HepG2 (cell line): ENCODE measurements around the gene KIF3C. TPM values are rescaled to one million over a fixed set of nuclear protein-coding genes. Genes with fewer than 3 reads are reported as not detected.

Experiments
- ERF ChIP-seq: IDR thresholded peaks from 2 replicates; pipeline ENCODE4 v1.6.1; 2018; ENCODE audit warnings: missing biosample characterization, missing genetic modification reagents
- GLI4 ChIP-seq: sonication (generic); formaldehyde crosslinking; IDR thresholded peaks from 2 replicates; pipeline ENCODE4 v1.5.1; 2020; ENCODE audit warnings: missing genetic modification reagents, mild to moderate bottlenecking, moderate library complexity, borderline replicate concordance
- KDM2A ChIP-seq: sonication (generic); formaldehyde crosslinking; IDR thresholded peaks from 2 replicates; pipeline ENCODE4 v1.4.0; 2020; ENCODE audit warnings: low read depth, missing genetic modification reagents, borderline replicate concordance
- MED13 ChIP-seq: sonication (generic); formaldehyde crosslinking; IDR thresholded peaks from 2 replicates; pipeline ENCODE4 v1.5.0; 2020; ENCODE audit warnings: missing genetic modification reagents
- MLLT10 ChIP-seq: sonication (generic); formaldehyde crosslinking; IDR thresholded peaks from 2 replicates; pipeline ENCODE4 v1.4.0; 2020; ENCODE audit warnings: missing genetic modification reagents
- PHF20 ChIP-seq: sonication (generic); formaldehyde crosslinking; IDR thresholded peaks from 2 replicates; pipeline ENCODE4 v1.5.0; 2020; ENCODE audit warnings: mild to moderate bottlenecking, missing genetic modification reagents
- REPIN1 ChIP-seq: sonication (generic); formaldehyde crosslinking; IDR thresholded peaks from 2 replicates; pipeline ENCODE4 v1.8.0; 2022; ENCODE audit warnings: missing genetic modification reagents, low read depth, mild to moderate bottlenecking, borderline replicate concordance
- STAG1 ChIP-seq: sonication (generic); formaldehyde crosslinking; IDR thresholded peaks from 2 replicates; pipeline ENCODE4 v1.4.0; 2020; ENCODE audit warnings: missing genetic modification reagents
- TAF1 ChIP-seq: sonication (generic); formaldehyde crosslinking; IDR thresholded peaks from 2 replicates; pipeline ENCODE4 v1.4.0; 2020; ENCODE audit warnings: missing genetic modification reagents
- XRCC5 ChIP-seq: fragments of 200-400 bp; formaldehyde crosslinking; optimal IDR thresholded peaks from 2 replicates; pipeline ENCODE3; 2017; ENCODE audit warnings: mild to moderate bottlenecking, low read length
- ZC3H4 ChIP-seq: sonication (generic); formaldehyde crosslinking; IDR thresholded peaks from 2 replicates; pipeline ENCODE4 v1.4.0; 2020; ENCODE audit warnings: missing genetic modification reagents, borderline replicate concordance
- ZNF207 ChIP-seq: fragments of 450-650 bp; IDR thresholded peaks from 2 replicates; pipeline ENCODE4 v1.6.1; 2016; ENCODE audit warnings: antibody characterized with exemption, borderline replicate concordance
- ZNF232 ChIP-seq: sonication (generic); formaldehyde crosslinking; IDR thresholded peaks from 2 replicates; pipeline ENCODE4 v1.4.0; 2020; ENCODE audit warnings: missing genetic modification reagents, borderline replicate concordance
- ZNF296 ChIP-seq: sonication (generic); formaldehyde crosslinking; conservative IDR thresholded peaks from 2 replicates; pipeline ENCODE4 v1.5.0; 2020; ENCODE audit warnings: mild to moderate bottlenecking, missing genetic modification reagents
- ZNF430 ChIP-seq: sonication (generic); formaldehyde crosslinking; IDR thresholded peaks from 2 replicates; pipeline ENCODE4 v1.9.0; 2021; ENCODE audit warnings: mild to moderate bottlenecking, missing genetic modification reagents
- ZNF44 ChIP-seq: sonication (generic); formaldehyde crosslinking; IDR thresholded peaks from 2 replicates; pipeline ENCODE4 v1.5.1; 2020; ENCODE audit warnings: mild to moderate bottlenecking, missing genetic modification reagents
- ZNF557 ChIP-seq: sonication (generic); formaldehyde crosslinking; IDR thresholded peaks from 2 replicates; pipeline ENCODE4 v1.4.0; 2020; ENCODE audit warnings: missing genetic modification reagents
- ZNF558 ChIP-seq: sonication (generic); formaldehyde crosslinking; IDR thresholded peaks from 2 replicates; pipeline ENCODE4 v1.9.0; 2022; ENCODE audit warnings: mild to moderate bottlenecking, missing genetic modification reagents, borderline replicate concordance
- ZNF670 ChIP-seq: sonication (generic); formaldehyde crosslinking; IDR thresholded peaks from 2 replicates; pipeline ENCODE4 v1.8.0; 2022; ENCODE audit warnings: mild to moderate bottlenecking, missing genetic modification reagents, borderline replicate concordance
- ZNF768 ChIP-seq: sonication (generic); formaldehyde crosslinking; IDR thresholded peaks from 2 replicates; pipeline ENCODE4 v1.4.0; 2020; ENCODE audit warnings: missing genetic modification reagents
- ZSCAN12 ChIP-seq: sonication (generic); formaldehyde crosslinking; IDR thresholded peaks from 2 replicates; pipeline ENCODE4 v1.9.0; 2021; ENCODE audit warnings: mild to moderate bottlenecking, missing genetic modification reagents
- polyA plus RNA-seq, 8 experiments: library from polyadenylated mRNA; depleted of rRNA in 3 of 8; stranded (reverse) in 7 of 8; unstranded in 1 of 8; fragments of >200 nt; fragmentation: Illumina TruSeq in 4 of 8; extraction: Trizol in 4 of 8; gene quantifications; 2 replicates each; pipeline versions ENCODE4 v1.2.1 to v1.2.3, GENCODE V29; 2011 to 2016; ENCODE audit warnings: low read depth in 4 of 8, missing spikeins in 1 of 8, mixed read lengths in 1 of 8; ENCODE audit not compliant: insufficient read depth in 1 of 8
- total RNA-seq, 5 experiments: library from RNA; depleted of rRNA; stranded (reverse); fragments of >200 nt; fragmentation: Illumina TruSeq; extraction: Trizol; gene quantifications; 2 replicates each; pipeline ENCODE4 v1.2.3, GENCODE V29; 2016; ENCODE audit warnings: low read depth in 1 of 5
- TF ChIP-seq, protein P1 (sequence below): sonication (generic); formaldehyde crosslinking; IDR thresholded peaks from 2 replicates; pipeline ENCODE4 v1.5.0; 2020; ENCODE audit warnings: missing genetic modification reagents
- TF ChIP-seq, protein P2 (sequence below): sonication (generic); formaldehyde crosslinking; IDR thresholded peaks from 2 replicates; pipeline ENCODE4 v1.4.0; 2020; ENCODE audit warnings: mild to moderate bottlenecking, missing genetic modification reagents, borderline replicate concordance
- TF ChIP-seq, protein P3 (sequence below): sonication (generic); formaldehyde crosslinking; IDR thresholded peaks from 2 replicates; pipeline ENCODE4 v1.4.0; 2020; ENCODE audit warnings: missing genetic modification reagents, borderline replicate concordance
- TF ChIP-seq, protein P4 (sequence below): sonication (generic); formaldehyde crosslinking; IDR thresholded peaks from 2 replicates; pipeline ENCODE4 v1.5.0; 2020; ENCODE audit warnings: mild to moderate bottlenecking, missing genetic modification reagents

The KIF3C gene
- total and polyA plus RNA-seq, 2 of the 13 experiments (the other 11 are each of a cell fraction or from before 2014, with no cell fraction given) = 3.6 to 4.9 TPM

DNA sequence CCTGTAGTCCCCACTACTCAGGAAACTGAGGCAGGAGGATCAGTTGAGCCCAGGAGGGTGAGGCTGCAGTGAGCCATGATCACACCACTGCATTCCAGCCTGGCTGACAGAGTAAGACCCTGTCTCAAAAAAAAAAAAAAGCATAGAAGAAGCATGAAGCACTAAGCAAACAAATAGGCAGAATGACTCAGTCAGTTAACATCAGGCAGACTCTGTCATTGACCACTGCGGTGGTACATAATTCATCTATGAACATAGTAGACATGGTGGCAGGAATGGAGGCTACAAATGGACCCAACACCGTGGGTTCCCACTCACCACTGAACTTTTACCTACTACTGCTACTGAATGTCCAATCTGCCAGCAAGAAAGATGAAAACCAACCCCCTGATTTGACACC, 96.4 kb downstream of the KIF3C start (continued):
- TF ChIP-seq, protein P1, sequence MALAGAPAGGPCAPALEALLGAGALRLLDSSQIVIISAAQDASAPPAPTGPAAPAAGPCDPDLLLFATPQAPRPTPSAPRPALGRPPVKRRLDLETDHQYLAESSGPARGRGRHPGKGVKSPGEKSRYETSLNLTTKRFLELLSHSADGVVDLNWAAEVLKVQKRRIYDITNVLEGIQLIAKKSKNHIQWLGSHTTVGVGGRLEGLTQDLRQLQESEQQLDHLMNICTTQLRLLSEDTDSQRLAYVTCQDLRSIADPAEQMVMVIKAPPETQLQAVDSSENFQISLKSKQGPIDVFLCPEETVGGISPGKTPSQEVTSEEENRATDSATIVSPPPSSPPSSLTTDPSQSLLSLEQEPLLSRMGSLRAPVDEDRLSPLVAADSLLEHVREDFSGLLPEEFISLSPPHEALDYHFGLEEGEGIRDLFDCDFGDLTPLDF (CRISPR knock-in tag) = no peak
- no peak for TF ChIP-seq ZNF558
- TF ChIP-seq MLLT10 = no peak
- TF ChIP-seq, protein P2, sequence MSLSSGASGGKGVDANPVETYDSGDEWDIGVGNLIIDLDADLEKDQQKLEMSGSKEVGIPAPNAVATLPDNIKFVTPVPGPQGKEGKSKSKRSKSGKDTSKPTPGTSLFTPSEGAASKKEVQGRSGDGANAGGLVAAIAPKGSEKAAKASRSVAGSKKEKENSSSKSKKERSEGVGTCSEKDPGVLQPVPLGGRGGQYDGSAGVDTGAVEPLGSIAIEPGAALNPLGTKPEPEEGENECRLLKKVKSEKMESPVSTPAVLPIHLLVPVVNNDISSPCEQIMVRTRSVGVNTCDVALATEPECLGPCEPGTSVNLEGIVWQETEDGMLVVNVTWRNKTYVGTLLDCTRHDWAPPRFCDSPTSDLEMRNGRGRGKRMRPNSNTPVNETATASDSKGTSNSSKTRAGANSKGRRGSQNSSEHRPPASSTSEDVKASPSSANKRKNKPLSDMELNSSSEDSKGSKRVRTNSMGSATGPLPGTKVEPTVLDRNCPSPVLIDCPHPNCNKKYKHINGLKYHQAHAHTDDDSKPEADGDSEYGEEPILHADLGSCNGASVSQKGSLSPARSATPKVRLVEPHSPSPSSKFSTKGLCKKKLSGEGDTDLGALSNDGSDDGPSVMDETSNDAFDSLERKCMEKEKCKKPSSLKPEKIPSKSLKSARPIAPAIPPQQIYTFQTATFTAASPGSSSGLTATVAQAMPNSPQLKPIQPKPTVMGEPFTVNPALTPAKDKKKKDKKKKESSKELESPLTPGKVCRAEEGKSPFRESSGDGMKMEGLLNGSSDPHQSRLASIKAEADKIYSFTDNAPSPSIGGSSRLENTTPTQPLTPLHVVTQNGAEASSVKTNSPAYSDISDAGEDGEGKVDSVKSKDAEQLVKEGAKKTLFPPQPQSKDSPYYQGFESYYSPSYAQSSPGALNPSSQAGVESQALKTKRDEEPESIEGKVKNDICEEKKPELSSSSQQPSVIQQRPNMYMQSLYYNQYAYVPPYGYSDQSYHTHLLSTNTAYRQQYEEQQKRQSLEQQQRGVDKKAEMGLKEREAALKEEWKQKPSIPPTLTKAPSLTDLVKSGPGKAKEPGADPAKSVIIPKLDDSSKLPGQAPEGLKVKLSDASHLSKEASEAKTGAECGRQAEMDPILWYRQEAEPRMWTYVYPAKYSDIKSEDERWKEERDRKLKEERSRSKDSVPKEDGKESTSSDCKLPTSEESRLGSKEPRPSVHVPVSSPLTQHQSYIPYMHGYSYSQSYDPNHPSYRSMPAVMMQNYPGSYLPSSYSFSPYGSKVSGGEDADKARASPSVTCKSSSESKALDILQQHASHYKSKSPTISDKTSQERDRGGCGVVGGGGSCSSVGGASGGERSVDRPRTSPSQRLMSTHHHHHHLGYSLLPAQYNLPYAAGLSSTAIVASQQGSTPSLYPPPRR = no peak
- TF ChIP-seq PHF20 (CRISPR knock-in tag) = no peak
- no peak for TF ChIP-seq ERF (CRISPR knock-in tag)
- no peak for TF ChIP-seq ZNF557 (CRISPR knock-in tag)
- no peak for TF ChIP-seq TAF1 (CRISPR knock-in tag)
- TF ChIP-seq ZSCAN12 (CRISPR knock-in tag) = no peak
- no peak for TF ChIP-seq XRCC5
- TF ChIP-seq ZNF44 (CRISPR knock-in tag) = no peak
- TF ChIP-seq ZNF232 (CRISPR knock-in tag) = no peak
- no peak for TF ChIP-seq MED13 (CRISPR knock-in tag)
- no peak for TF ChIP-seq ZNF430
- TF ChIP-seq GLI4 = no peak
- no peak for TF ChIP-seq ZC3H4 (CRISPR knock-in tag)
- TF ChIP-seq STAG1 (CRISPR knock-in tag) = no peak; the same call in 1 of the 2 replicates
- TF ChIP-seq ZNF670 (CRISPR knock-in tag) = no peak
- TF ChIP-seq, protein P3, sequence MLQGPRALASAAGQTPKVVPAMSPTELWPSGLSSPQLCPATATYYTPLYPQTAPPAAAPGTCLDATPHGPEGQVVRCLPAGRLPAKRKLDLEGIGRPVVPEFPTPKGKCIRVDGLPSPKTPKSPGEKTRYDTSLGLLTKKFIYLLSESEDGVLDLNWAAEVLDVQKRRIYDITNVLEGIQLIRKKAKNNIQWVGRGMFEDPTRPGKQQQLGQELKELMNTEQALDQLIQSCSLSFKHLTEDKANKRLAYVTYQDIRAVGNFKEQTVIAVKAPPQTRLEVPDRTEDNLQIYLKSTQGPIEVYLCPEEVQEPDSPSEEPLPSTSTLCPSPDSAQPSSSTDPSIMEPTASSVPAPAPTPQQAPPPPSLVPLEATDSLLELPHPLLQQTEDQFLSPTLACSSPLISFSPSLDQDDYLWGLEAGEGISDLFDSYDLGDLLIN (CRISPR knock-in tag) = no peak
- no peak for TF ChIP-seq REPIN1 (CRISPR knock-in tag)
- TF ChIP-seq, protein P4, sequence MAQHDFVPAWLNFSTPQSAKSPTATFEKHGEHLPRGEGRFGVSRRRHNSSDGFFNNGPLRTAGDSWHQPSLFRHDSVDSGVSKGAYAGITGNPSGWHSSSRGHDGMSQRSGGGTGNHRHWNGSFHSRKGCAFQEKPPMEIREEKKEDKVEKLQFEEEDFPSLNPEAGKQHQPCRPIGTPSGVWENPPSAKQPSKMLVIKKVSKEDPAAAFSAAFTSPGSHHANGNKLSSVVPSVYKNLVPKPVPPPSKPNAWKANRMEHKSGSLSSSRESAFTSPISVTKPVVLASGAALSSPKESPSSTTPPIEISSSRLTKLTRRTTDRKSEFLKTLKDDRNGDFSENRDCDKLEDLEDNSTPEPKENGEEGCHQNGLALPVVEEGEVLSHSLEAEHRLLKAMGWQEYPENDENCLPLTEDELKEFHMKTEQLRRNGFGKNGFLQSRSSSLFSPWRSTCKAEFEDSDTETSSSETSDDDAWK = no peak
- no peak for TF ChIP-seq ZNF296
- no peak for TF ChIP-seq KDM2A (CRISPR knock-in tag)
- no peak for TF ChIP-seq ZNF768 (CRISPR knock-in tag)
- TF ChIP-seq ZNF207 = no peak
